Measurements from ENCODE around the gene PRAMEF27. TPM values are rescaled to one million over a fixed set of nuclear protein-coding genes. Genes with fewer than 3 reads are reported as not detected.
"Not testable (repeated sequence)": the region's sequence is repeated elsewhere in the genome, so short reads cannot be mapped to it uniquely, and the experiment has no call there.

The PRAMEF27 gene
- not detected for polyA plus RNA-seq (2013, experiment 1 of 2)
- not detected for polyA plus RNA-seq (2013, experiment 2 of 2)

- WGBS = 73% methylated on average over 3 of the region's 3 CpGs
- not testable (repeated sequence) for H3K27me3 ChIP-seq (ENCODE audit: insufficient read depth, low read length); H3K27ac ChIP-seq (ENCODE audit: low read depth, low read length); H3K9ac ChIP-seq (ENCODE audit: low read depth, low read length); H3K36me3 ChIP-seq (ENCODE audit: insufficient read depth, low read length); H3K4me1 ChIP-seq (ENCODE audit: insufficient read depth, low read length); H3K9me3 ChIP-seq (ENCODE audit: insufficient read depth, low read depth, low read length); H3K4me3 ChIP-seq (ENCODE audit: low read length)
Observed at GRCh38 chr1:13056475-13056874, at the start of gene PRAMEF27. Gene PRAMEF27 (minus strand): TSS chr1:13056575. CDS start chr1:13053659, 2,916 bp downstream.

GRCh38 chr1:13070474-13070873 is 14.1 kb upstream of the PRAMEF27 start, which contains the start of gene PRAMEF25:
Gene PRAMEF25 (plus strand): TSS chr1:13070774. CDS start chr1:13073694, 2,920 bp downstream.
- H3K27ac ChIP-seq (ENCODE audit: low read depth, low read length); H3K4me1 ChIP-seq (ENCODE audit: insufficient read depth, low read length); H3K9ac ChIP-seq (ENCODE audit: low read depth, low read length); H3K4me3 ChIP-seq (ENCODE audit: low read length); H3K36me3 ChIP-seq (ENCODE audit: insufficient read depth, low read length); H3K27me3 ChIP-seq (ENCODE audit: insufficient read depth, low read length); H3K9me3 ChIP-seq (ENCODE audit: insufficient read depth, low read depth, low read length): not testable (repeated sequence)
- no CpG with 5 or more reads among the region's 4 CpGs for WGBS

DNA sequence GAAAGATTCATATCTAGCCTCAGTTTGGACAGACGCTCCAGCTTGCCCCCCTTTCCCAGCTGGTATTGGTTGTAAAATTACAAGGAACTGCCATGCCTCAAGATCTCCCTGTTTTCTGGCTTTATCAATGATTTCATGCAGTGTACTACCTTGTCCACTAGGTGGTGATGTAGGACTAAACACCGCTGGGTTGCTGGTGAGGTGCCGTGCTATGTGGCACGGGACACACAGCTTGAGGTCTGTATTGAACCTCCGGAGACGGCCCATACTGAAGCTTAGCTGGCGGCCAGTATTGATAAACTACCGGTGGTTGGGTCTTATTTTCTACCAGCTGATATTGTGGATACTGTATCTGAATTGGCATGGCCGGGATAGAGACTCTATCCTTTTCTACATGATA is 36.5 kb downstream of the PRAMEF27 start:
- WGBS = no CpG with 5 or more reads among the region's 9 CpGs
- not testable (repeated sequence) for H3K27me3 ChIP-seq (ENCODE audit: insufficient read depth, low read length); H3K9me3 ChIP-seq (ENCODE audit: insufficient read depth, low read depth, low read length); H3K9ac ChIP-seq (ENCODE audit: low read depth, low read length); H3K27ac ChIP-seq (ENCODE audit: low read depth, low read length); H3K36me3 ChIP-seq (ENCODE audit: insufficient read depth, low read length); H3K4me1 ChIP-seq (ENCODE audit: insufficient read depth, low read length); H3K4me3 ChIP-seq (ENCODE audit: low read length)

DNA sequence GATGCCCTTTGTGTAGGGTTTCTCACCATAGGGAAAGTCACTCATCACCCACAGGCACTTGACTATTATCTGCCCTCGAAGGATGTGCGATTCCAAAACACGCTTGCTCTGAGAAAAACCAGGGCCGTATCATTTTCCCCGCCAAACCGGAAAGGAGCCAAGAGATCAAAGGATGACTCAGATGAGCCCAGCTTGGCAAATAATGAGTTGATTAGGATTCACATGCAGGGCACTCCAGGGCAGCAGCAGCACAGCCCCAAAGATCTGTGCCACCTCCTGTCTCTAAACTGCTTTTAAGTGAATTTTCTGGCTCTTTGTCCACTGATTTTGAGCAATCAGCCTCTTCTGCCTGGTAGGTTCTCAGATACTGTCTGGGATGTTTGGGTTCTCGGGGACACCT is 44.4 kb downstream of the PRAMEF27 start:
- H3K9me3 ChIP-seq (ENCODE audit: insufficient read depth, low read depth, low read length); H3K36me3 ChIP-seq (ENCODE audit: insufficient read depth, low read length); H3K4me1 ChIP-seq (ENCODE audit: insufficient read depth, low read length); H3K27ac ChIP-seq (ENCODE audit: low read depth, low read length); H3K27me3 ChIP-seq (ENCODE audit: insufficient read depth, low read length); H3K4me3 ChIP-seq (ENCODE audit: low read length); H3K9ac ChIP-seq (ENCODE audit: low read depth, low read length): not testable (repeated sequence)
- no CpG with 5 or more reads among the region's 7 CpGs for WGBS

GRCh38 chr1:13009348-13009747 is 47.0 kb downstream of the PRAMEF27 start:
- no CpG with 5 or more reads among the region's 3 CpGs for WGBS
- not testable (repeated sequence) for H3K27me3 ChIP-seq (ENCODE audit: insufficient read depth, low read length); H3K27ac ChIP-seq (ENCODE audit: low read depth, low read length); H3K4me3 ChIP-seq (ENCODE audit: low read length); H3K9me3 ChIP-seq (ENCODE audit: insufficient read depth, low read depth, low read length); H3K36me3 ChIP-seq (ENCODE audit: insufficient read depth, low read length); H3K9ac ChIP-seq (ENCODE audit: low read depth, low read length); H3K4me1 ChIP-seq (ENCODE audit: insufficient read depth, low read length)

DNA sequence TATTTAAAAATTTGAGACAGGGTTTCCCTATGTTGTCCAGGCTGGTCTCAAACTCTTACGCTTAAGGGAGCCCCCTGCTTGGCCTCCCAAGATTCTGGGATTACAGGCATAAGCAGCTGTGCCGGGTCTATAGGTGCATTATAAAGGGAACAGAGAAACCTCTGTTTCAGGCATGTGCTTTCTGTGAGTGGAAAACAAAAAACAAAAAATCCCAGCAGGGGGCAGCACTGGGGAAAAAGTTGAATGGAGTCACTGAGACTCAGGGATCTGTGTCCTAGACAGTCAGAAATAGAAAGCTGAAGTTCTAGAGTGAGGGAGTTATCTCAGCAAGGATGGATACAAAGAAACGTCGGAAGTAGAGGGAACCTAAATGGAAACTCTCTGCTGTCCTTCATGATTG is 50.6 kb downstream of the PRAMEF27 start:
- not testable (repeated sequence) for H3K27me3 ChIP-seq (ENCODE audit: insufficient read depth, low read length); H3K4me3 ChIP-seq (ENCODE audit: low read length); H3K36me3 ChIP-seq (ENCODE audit: insufficient read depth, low read length); H3K9ac ChIP-seq (ENCODE audit: low read depth, low read length); H3K4me1 ChIP-seq (ENCODE audit: insufficient read depth, low read length); H3K9me3 ChIP-seq (ENCODE audit: insufficient read depth, low read depth, low read length); H3K27ac ChIP-seq (ENCODE audit: low read depth, low read length)
- WGBS = no CpG with 5 or more reads among the region's 4 CpGs
